HG03460 (cell line): ENCODE measurements around the gene NPPA.
"Not testable (repeated sequence)": the region's sequence is repeated elsewhere in the genome, so short reads cannot be mapped to it uniquely, and the experiment has no call there.

Experiments used
- ATAC-seq: cut with Tn5 transposase; IDR thresholded peaks from one replicate; pipeline ENCODE4 v1.9.1; 2021; ENCODE audit not compliant: unreplicated experiment

Gene NPPA

DNA sequence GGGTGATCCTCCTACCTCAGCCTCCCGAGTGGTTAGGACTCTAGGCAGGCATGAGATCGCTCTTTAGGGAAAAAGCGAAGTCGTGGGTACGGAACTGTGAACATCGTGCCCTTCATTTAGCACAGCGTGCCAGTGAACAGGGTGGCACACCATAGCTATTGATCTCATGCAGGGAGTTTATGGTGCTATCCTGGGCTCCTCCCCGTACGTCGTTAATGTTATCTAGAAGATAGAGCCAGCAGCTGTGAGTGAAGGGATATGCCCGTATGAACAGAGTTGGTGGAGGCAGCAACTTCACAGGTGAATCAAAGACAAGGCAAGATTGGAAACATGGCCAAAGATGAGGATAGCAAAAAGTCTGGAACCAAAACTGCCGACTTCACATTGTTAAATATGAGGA is 30.4 kb downstream of the NPPA start:
- no peak for ATAC-seq

GRCh38 chr1:11813021-11813420 is 34.6 kb downstream of the NPPA start:
- no peak for ATAC-seq

DNA sequence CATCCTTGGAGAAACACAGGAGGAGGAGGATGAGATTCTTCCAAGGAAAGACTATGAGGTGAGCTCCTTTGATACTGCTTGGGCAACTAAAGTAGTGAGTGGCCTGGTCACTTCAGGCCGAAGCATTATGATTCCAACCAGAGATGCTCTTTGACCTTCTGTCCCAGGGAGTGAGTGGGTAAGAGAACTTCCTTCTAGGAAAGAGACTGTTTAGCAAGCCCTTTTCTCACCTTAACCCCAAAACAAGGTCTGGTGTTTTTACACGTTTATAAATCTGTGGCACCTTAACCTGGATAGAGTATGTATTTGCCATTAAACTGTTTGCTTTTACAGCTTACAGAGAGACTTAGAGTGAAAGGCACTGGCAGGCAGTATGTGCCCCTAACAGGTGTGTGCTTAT is 40.5 kb downstream of the NPPA start:
- ATAC-seq: no peak

GRCh38 chr1:11806307-11806936 is 41.2 kb downstream of the NPPA start:
- ATAC-seq: peak; percentile 31

DNA sequence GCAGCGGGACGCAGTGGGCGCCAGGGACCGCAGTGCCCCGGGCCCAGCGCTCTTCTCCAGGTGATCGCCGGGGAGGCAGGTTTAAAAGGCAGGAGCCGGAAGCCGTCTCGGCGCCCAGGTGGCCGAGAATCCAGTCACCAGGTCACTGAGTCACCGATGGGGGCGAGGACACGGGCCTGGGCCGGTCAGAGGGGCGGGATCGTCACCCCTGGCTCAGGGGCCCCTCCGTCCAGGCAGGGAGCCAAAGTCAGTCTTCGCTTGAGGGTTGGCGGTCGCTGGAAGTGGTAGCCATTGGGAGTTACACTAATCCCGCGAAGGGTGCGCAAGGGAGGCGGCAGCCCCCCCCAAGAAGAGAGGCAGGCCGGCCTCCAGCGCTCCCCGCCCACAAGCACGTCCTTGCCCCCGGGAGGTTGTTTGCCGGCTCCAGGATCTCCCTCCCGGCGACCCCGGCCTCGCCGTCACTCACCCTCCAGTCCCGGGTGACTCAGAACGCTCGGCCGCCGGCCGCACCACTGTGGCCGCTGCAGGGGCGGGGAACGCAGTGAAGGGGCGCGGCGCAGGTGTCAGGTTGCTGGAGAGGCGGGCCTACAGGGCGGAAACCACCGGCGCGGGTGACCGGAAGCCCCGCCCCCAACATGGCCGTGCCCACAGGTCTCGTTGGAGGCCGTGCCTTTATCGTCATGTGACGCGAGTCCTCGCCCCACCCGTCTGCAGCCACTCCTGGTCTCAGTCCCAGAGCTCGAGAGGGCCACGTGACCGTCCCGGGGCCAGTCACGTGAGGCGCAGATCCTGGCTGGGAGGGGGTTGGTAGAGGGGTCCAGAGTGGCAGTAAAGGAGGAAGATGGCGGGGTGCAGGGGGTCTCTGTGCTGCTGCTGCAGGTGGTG is 41.9 kb downstream of the NPPA start, which contains the start of the genes CLCN6 and MTHFR:
Gene CLCN6 (plus strand): TSS at position 770 of the 885 bp plus-strand sequence. CDS start 72 bp downstream, at position 842.
Gene MTHFR (minus strand): TSS at position 543 of the 885 bp plus-strand sequence. CDS start 2,848 bp downstream, outside the sequence.
- peak; percentile 78 for ATAC-seq

- no peak for ATAC-seq
Measured at GRCh38 chr1:11804666-11805421, 42.7 kb downstream of the NPPA start.

DNA sequence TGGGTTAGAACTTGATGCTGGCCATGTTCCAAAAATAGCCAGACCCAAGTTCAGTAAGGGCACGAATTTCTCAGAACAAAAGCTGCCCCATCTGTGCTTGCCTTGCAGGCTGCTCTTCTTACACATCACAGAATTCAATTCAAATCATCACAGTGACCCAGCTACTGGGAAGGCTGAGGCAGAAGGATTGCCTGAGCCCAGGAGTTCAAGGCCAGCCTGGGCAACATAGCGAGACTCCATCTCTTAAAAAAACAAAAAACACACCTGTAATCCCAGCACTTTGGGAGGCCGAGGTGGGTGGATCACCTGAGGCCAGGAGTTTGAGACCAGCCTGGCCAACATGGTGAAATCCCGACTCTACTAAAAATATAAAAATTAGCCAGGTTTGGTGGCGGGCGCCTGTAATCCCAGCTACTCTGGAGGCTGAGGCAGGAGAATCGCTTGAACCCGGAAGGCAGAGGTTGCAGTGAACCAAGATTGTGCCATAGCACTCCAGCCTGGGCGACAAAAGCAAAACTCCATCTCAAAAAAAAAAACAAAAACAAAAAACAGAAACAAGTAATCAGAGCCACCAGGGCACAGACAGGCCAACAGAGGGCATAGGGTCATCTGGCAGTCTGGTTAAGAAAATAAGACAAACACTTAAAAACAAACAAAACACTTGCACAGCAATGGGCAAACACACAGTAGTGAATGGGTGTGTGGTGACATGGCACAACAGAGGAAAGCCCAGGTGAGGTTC is 43.5 kb downstream of the NPPA start:
- not testable (repeated sequence) for ATAC-seq

DNA sequence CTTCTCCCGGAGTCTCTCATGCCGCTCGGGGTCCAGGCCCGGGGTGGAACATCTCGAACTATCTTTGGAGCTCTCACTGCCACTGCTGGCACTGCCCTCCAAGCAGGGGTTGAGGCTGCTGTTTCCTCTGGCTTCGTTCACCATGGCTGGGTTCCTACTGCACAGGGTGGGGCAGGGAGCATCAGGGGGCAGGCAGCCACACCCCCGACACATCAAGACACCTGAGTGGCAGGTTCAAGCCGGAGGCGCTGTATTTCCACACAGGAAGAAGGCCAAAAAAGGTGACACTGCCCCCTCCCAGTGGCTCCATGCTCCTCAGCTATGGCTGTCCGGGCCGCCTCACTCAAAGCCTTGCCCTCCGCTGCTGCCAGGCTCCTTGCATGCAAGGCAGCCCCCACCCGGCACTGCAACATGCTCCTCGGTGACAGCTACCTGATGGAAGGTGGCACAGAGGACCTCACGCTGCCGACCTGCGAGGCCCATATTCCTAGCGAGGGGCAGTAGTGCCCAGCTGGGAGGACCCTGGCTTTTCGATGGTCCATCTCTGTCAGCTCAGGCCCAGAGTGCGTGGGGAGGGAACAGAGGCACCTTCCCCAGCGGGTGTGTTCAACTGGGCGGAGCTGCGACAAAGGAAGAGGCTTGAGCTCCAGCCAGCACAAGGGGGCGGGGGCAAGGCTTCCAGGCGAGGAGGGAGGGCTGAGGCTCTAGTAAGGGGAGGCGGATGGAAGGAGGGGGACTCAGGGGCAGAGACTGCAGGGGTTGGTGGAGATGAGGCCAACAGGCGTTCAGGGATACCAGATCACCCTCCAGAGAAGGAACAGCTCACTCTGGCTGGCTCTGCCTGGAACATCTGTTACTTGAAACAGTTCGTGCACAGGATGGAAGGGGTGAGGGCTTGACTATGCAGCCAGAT is 44.4 kb downstream of the NPPA start:
- ATAC-seq: peak; percentile 27

GRCh38 chr1:11802616-11802972 is 45.0 kb downstream of the NPPA start:
- ATAC-seq: no peak

GRCh38 chr1:11800756-11801433 is 46.7 kb downstream of the NPPA start:
- ATAC-seq: no peak

GRCh38 chr1:11800391-11800755 is 47.2 kb downstream of the NPPA start:
- no peak for ATAC-seq

- no peak for ATAC-seq
Measured at GRCh38 chr1:11799896-11800295, 47.7 kb downstream of the NPPA start.

- no peak for ATAC-seq
Measured at GRCh38 chr1:11799099-11799498, 48.5 kb downstream of the NPPA start.

DNA sequence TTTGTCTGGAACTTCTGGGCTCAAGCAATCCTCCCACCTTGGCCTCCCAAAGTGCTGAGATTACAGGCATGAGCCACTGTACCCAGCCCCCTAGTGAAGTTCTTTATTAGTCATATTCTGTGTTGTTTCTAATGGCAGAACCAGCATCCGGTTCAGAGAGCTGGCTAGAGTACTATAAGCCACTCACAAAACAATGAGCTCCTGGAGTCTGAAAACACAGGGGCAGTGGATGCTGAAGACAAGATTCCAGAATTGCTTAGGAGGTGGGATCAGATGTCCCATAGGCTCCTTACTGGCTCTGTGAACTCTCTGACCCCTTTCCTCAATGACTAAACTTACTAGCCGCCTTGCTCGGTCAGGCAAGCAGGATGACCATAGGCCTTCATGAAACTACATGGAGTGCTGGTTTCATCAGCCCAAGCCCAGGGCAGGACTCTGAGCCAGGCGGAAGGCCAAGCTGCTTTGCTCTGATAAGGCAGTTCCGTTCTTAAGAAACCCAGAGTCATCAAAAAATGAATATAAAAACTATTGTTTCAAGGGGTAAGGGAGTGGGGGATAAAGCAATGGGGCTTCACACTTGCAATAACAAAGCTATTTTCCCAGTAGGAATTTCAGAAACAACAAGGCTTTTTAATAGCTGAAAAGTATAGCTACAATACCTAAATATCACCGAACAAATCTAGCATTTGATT is 49.9 kb downstream of the NPPA start:
- no peak for ATAC-seq

DNA sequence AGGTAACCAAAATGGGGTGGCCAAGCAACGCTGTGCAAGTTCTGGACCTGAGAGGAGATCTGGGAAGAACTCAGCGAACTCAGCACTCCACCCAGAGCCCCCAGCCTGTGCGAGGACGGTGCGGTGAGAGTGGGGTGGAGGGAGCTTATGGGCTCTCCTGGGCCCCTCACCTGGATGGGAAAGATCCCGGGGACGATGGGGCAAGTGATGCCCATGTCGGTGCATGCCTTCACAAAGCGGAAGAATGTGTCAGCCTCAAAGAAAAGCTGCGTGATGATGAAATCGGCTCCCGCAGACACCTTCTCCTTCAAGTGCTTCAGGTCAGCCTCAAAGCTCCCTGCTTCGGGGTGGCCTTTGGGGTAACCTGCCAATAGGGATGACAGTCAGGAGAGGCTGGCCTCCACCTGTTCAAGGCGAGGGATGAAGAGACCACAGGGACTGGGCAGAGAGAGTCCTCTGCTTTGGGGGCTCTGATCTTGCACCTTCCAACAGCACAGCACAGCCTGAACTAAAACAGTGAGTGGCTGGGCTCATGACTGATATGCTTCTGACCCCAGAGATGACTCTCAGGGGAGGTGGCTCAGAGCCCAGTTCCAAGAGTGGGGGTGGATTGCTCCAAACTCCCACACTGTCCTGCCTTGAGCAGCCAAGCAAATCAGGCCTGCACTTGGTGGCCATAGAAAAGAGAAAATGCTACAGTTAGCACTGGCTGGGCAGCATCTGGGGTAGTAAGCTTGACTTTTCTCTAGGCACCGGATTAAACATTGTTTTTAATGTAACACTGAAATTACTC is 51.4 kb downstream of the NPPA start:
- no peak for ATAC-seq
